B cell (primary cell): ENCODE measurements around the gene PRM1. TPM values are rescaled to one million over a fixed set of nuclear protein-coding genes. Genes with fewer than 3 reads are reported as not detected.
A peak's percentile ranks its signal among the peaks of the same experiment; 100 is the strongest.

Source experiments
- ATAC-seq: fragments of 200-7000 bp; cut with Tn5 transposase; one replicate; pipeline ENCODE4 v1.10.0; 2021; ENCODE audit warnings: low read depth, mild to moderate bottlenecking, moderate number of reproducible peaks, moderate library complexity
- CTCF ChIA-PET: fragments of 350-600 bp; sonication (Branson Sonifier 250); formaldehyde crosslinking; loops from one replicate; lab custom pipeline; 2021; ENCODE audit warnings: antibody characterized with exemption, inconsistent platforms; lab: Charles Lee
- POLR2A ChIA-PET: fragments of 350-600 bp; sonication (Branson Sonifier 250); formaldehyde crosslinking; loops from one replicate; lab custom pipeline; 2021; ENCODE audit warnings: antibody characterized with exemption; lab: Charles Lee
- DNase-seq: peaks from one replicate; pipeline ENCODE4 v3.0.0; 2013
- H2AFZ ChIP-seq: 2 replicates; pipeline ENCODE4 v1.6.1; 2012; ENCODE audit warnings: mild to moderate bottlenecking, low read depth, low read length; ENCODE audit not compliant: insufficient read depth, poor library complexity, severe bottlenecking
- H3K27ac ChIP-seq, 2 donors: 1 replicate in 1 of 2; 2 replicates in 1 of 2; pipeline ENCODE4 v1.5.1; 2012 to 2013; ENCODE audit warnings: low read length in 2 of 2, mild to moderate bottlenecking in 2 of 2, moderate library complexity in 1 of 2
- H3K27me3 ChIP-seq, 4 experiments: fragments of 200-600 bp in 1 of 4; sonication (generic) in 1 of 4; replicated peaks in 1 of 4; 1 replicate in 2 of 4; 2 replicates in 2 of 4; pipeline versions ENCODE4 v1.6.1 to v1.7.0; 2013 to 2016; ENCODE audit warnings: low read length in 3 of 4, mild to moderate bottlenecking in 2 of 4, mixed read lengths in 1 of 4, moderate library complexity in 1 of 4; ENCODE audit not compliant: insufficient read depth in 4 of 4, control insufficient read depth in 3 of 4; ENCODE audit errors: control extremely low read depth in 1 of 4
- H3K36me3 ChIP-seq, 2 experiments: replicated peaks in 1 of 2; 1 replicate in 1 of 2; 2 replicates in 1 of 2; pipeline versions ENCODE4 v1.6.1 to v1.7.1; 2013; ENCODE audit warnings: low read length in 1 of 2; ENCODE audit not compliant: insufficient read depth in 2 of 2, control insufficient read depth in 1 of 2; ENCODE audit errors: control extremely low read depth in 1 of 2, extremely low read depth in 1 of 2
- H3K4me1 ChIP-seq, 2 donors: fragments of 200-600 bp in 1 of 2; sonication (generic) in 1 of 2; 1 replicate in 1 of 2; 2 replicates in 1 of 2; pipeline versions ENCODE4 v1.5.1 to v1.6.1; 2013 to 2017; ENCODE audit warnings: low read length in 2 of 2; ENCODE audit not compliant: control insufficient read depth in 2 of 2, insufficient read depth in 2 of 2
- H3K4me2 ChIP-seq: replicated peaks from 2 replicates; pipeline ENCODE3; 2012; ENCODE audit warnings: mild to moderate bottlenecking, low read depth, low read length; ENCODE audit not compliant: poor library complexity, severe bottlenecking
- H3K4me3 ChIP-seq, 5 experiments: fragments of 200-600 bp in 1 of 5; sonication (generic) in 1 of 5; 1 replicate in 3 of 5; 2 replicates in 2 of 5; pipeline versions ENCODE4 v1.5.1 to v1.7.0; 2011 to 2016; ENCODE audit warnings: low read length in 4 of 5, mild to moderate bottlenecking in 4 of 5, low read depth in 2 of 5, control low read depth in 1 of 5, moderate library complexity in 1 of 5; ENCODE audit not compliant: insufficient read depth in 1 of 5; ENCODE audit errors: control extremely low read depth in 1 of 5, extremely low read depth in 1 of 5
- H3K79me2 ChIP-seq: fragments of 200-600 bp; sonication (generic); one replicate; pipeline ENCODE4 v1.6.0; 2016; ENCODE audit warnings: low read length; ENCODE audit not compliant: control insufficient read depth, insufficient read depth
- H3K9ac ChIP-seq: fragments of 200-600 bp; sonication (generic); 2 replicates; pipeline ENCODE4 v1.6.1; 2017; ENCODE audit warnings: mild to moderate bottlenecking, low read length, moderate library complexity
- H3K9me3 ChIP-seq, 3 donors: one replicate each; pipeline versions ENCODE4 v1.6.1 to v1.7.1; 2013; ENCODE audit warnings: low read length in 2 of 3; ENCODE audit not compliant: control insufficient read depth in 2 of 3, insufficient read depth in 1 of 3; ENCODE audit errors: control extremely low read depth in 1 of 3
- H4K20me1 ChIP-seq: 2 replicates; pipeline ENCODE4 v1.6.0; 2012; ENCODE audit warnings: mild to moderate bottlenecking, low read length; ENCODE audit not compliant: insufficient read depth, control insufficient read depth, poor library complexity, severe bottlenecking
- H3K27ac Mint-ChIP-seq: one replicate; pipeline ENCODE4 v1.8.0; 2021; ENCODE audit warnings: mixed read lengths
- H3K27me3 Mint-ChIP-seq: one replicate; pipeline ENCODE4 v1.8.0; 2021; ENCODE audit warnings: mixed read lengths
- H3K4me1 Mint-ChIP-seq: one replicate; pipeline ENCODE4 v1.8.0; 2021; ENCODE audit warnings: mixed read lengths
- H3K4me3 Mint-ChIP-seq: one replicate; pipeline ENCODE4 v1.8.0; 2021; ENCODE audit warnings: mixed read lengths
- H3K9me3 Mint-ChIP-seq: one replicate; pipeline ENCODE4 v1.8.0; 2022; ENCODE audit warnings: mixed read lengths; ENCODE audit not compliant: insufficient read depth
- EZH2 ChIP-seq: IDR thresholded peaks from 2 replicates; pipeline ENCODE4 v1.6.1; 2012; ENCODE audit warnings: borderline replicate concordance, low read depth, mild to moderate bottlenecking, moderate library complexity, low read length; ENCODE audit not compliant: insufficient read depth, poor library complexity, severe bottlenecking
- WGBS: methylation state at CpG from one replicate; pipeline ENCODE4 v1.1.5; 2013; ENCODE audit warnings: missing lambda C conversion rate; ENCODE audit not compliant: insufficient coverage; 5-methylcytosine and 5-hydroxymethylcytosine counted together
- intact Hi-C: fragments of 100-400 bp; cut with micrococcal nuclease; formaldehyde crosslinking; loops from one replicate; pipeline ENCODE4 v1.10.0; 2022
- polyA plus RNA-seq: library from polyadenylated mRNA; depleted of rRNA; stranded (reverse); fragments of >200 nt; gene quantifications from 2 replicates; pipeline ENCODE4 v1.2.3, GENCODE V29; 2012
- total RNA-seq, 2 donors: library from RNA; stranded (reverse); fragments of 120-200 nt in 1 of 2; gene quantifications; 1 replicate in 1 of 2; 2 replicates in 1 of 2; pipeline versions ENCODE4 v1.2.3 to v1.2.4, GENCODE V29; 2013 to 2022
- TF ChIP-seq, protein P1 (sequence below): fragments of 200-600 bp; IDR thresholded peaks from one replicate; pipeline ENCODE4 v1.8.0; 2022; ENCODE audit warnings: antibody characterized with exemption, mild to moderate bottlenecking

The PRM1 gene
- total and polyA plus RNA-seq, 2 donors (not counting 1 experiment from before 2014, with no cell fraction given): not detected

GRCh38 chr16:11250786-11251524 is 30.2 kb downstream of the PRM1 start:
- Mint-ChIP-seq H3K4me3 (no peak overlapping the region), H3K27ac (peak overlapping the region; percentile 46), H3K4me1 (peaks cover 40% of the 10 kb centered on the region), H3K27me3 (no peaks in the 10 kb centered on the region), H3K9me3 (no peaks in the 10 kb centered on the region)
- peaks cover 0 to 3% (median 0%) of the 10 kb centered on the region in 3 donors for H3K9me3 ChIP-seq
- H4K20me1 ChIP-seq: peaks cover 50% of the 10 kb centered on the region
- H3K4me1 ChIP-seq: peaks cover 26 to 31% of the 10 kb centered on the region in 2 donors
- intact Hi-C loops: loop anchor here (10.0 kb wide), 2 partner anchors 434 to 664 kb away; partner anchors contain the start of gene GSPT1
- ChIA-PET CTCF (interaction anchor here (0.6 to 1.6 kb wide), 6 partner anchors 26 to 301 kb away, joined by 3 to 5 read pairs (median 4); no protein-coding TSS in a partner anchor), POLR2A (interaction anchor here (0.7 to 1.4 kb wide), 9 partner anchors 27 to 554 kb away, joined by 3 to 12 read pairs (median 3); partner anchors contain the start of gene RMI2)
- peaks cover 2 to 17% of the 10 kb centered on the region in 2 experiments for H3K36me3 ChIP-seq
- H3K4me3 ChIP-seq: no peak overlapping the region
- TF ChIP-seq, protein P1, sequence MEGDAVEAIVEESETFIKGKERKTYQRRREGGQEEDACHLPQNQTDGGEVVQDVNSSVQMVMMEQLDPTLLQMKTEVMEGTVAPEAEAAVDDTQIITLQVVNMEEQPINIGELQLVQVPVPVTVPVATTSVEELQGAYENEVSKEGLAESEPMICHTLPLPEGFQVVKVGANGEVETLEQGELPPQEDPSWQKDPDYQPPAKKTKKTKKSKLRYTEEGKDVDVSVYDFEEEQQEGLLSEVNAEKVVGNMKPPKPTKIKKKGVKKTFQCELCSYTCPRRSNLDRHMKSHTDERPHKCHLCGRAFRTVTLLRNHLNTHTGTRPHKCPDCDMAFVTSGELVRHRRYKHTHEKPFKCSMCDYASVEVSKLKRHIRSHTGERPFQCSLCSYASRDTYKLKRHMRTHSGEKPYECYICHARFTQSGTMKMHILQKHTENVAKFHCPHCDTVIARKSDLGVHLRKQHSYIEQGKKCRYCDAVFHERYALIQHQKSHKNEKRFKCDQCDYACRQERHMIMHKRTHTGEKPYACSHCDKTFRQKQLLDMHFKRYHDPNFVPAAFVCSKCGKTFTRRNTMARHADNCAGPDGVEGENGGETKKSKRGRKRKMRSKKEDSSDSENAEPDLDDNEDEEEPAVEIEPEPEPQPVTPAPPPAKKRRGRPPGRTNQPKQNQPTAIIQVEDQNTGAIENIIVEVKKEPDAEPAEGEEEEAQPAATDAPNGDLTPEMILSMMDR: no peak
- TF ChIP-seq EZH2: no peak
- no peak for ATAC-seq
- WGBS: 100% methylated on average over 1 of the region's 10 CpGs
- H3K79me2 ChIP-seq: peaks cover 20% of the 10 kb centered on the region
- H2AFZ ChIP-seq: no peak overlapping the region
- no peak overlapping the region for H3K27ac ChIP-seq
- H3K27me3 ChIP-seq: no peaks in the 10 kb centered on the region
- H3K9ac ChIP-seq: no peak overlapping the region
- no peak overlapping the region for H3K4me2 ChIP-seq
- DNase-seq: no peak
